Suprapubic skin (tissue), 4 donors: Measurements from ENCODE around the gene NR5A2. TPM values are rescaled to one million over a fixed set of nuclear protein-coding genes. Genes with fewer than 3 reads are reported as not detected.
"Not testable (repeated sequence)": the region's sequence is repeated elsewhere in the genome, so short reads cannot be mapped to it uniquely, and the experiment has no call there.

Source experiments
- DNase-seq, 2 donors: peaks; one replicate each; pipeline ENCODE4 v3.0.0-alpha.2; 2019; ENCODE audit warnings: low spot score in 2 of 2
- H3K27ac ChIP-seq: fragments of 200-600 bp; sonication (generic); one replicate; pipeline ENCODE4 v1.5.1; 2019
- H3K27me3 ChIP-seq: fragments of 200-600 bp; sonication (generic); one replicate; pipeline ENCODE4 v1.5.1; 2019
- H3K36me3 ChIP-seq: fragments of 200-600 bp; sonication (generic); one replicate; pipeline ENCODE4 v1.5.1; 2019
- H3K4me1 ChIP-seq: fragments of 200-600 bp; sonication (generic); one replicate; pipeline ENCODE4 v1.5.1; 2019
- H3K4me3 ChIP-seq: fragments of 200-600 bp; sonication (generic); one replicate; pipeline ENCODE4 v1.5.1; 2019; ENCODE audit warnings: mild to moderate bottlenecking
- H3K9me3 ChIP-seq: fragments of 200-600 bp; sonication (generic); one replicate; pipeline ENCODE4 v1.5.1; 2019
- CTCF ChIP-seq, 2 donors: fragments of 200-600 bp in 1 of 2; fragments of 450-650 bp in 1 of 2; sonication (generic) in 1 of 2; IDR thresholded peaks; one replicate each; pipeline ENCODE4 v1.5.1; 2016 to 2019; ENCODE audit warnings: antibody characterized with exemption in 2 of 2, mild to moderate bottlenecking in 1 of 2, moderate library complexity in 1 of 2
- EP300 ChIP-seq: sonication (generic); formaldehyde crosslinking; IDR thresholded peaks from one replicate; pipeline ENCODE4 v1.6.1; 2017; ENCODE audit warnings: antibody characterized with exemption
- POLR2A ChIP-seq, 2 donors: fragments of 450-650 bp; IDR thresholded peaks; one replicate each; pipeline ENCODE4 v1.6.1; 2017; ENCODE audit warnings: antibody characterized with exemption in 2 of 2, mild to moderate bottlenecking in 2 of 2, moderate library complexity in 2 of 2
- POLR2AphosphoS5 ChIP-seq, 3 donors: sonication (generic); formaldehyde crosslinking; IDR thresholded peaks; one replicate each; pipeline ENCODE4 v1.6.1; 2017; ENCODE audit warnings: antibody characterized with exemption in 3 of 3
- WGBS: methylation state at CpG from one replicate; pipeline ENCODE4 v1.1.5; 2018; 5-methylcytosine and 5-hydroxymethylcytosine counted together
- total RNA-seq, 4 donors: library from RNA; depleted of rRNA; stranded (reverse); fragments of >200 nt; gene quantifications; one replicate each; pipeline ENCODE4 v1.1.0, GENCODE V29; 2016

The NR5A2 gene
- total RNA-seq, 4 donors from 2014 or later = 0.49 to 3.3 (median 0.96) TPM

GRCh38 chr1:200181861-200182260 is 154.4 kb downstream of the NR5A2 start:
- H3K27ac ChIP-seq = no peak overlapping the region
- WGBS = 88% methylated on average over 3 of the region's 3 CpGs
- H3K27me3 ChIP-seq = no peaks in the 10 kb centered on the region
- no peaks in the 10 kb centered on the region for H3K4me1 ChIP-seq
- no peaks in the 10 kb centered on the region for H3K9me3 ChIP-seq
- no peak for DNase-seq
- TF ChIP-seq CTCF (IDR thresholded peaks at IDR 0.05) (no peak), POLR2AphosphoS5 (IDR thresholded peaks at IDR 0.05) (no peak), POLR2A (IDR thresholded peaks at IDR 0.05) (no peak), EP300 (no peak)
- no peaks in the 10 kb centered on the region for H3K36me3 ChIP-seq
- no peak overlapping the region for H3K4me3 ChIP-seq

GRCh38 chr1:200182701-200183100 is 155.2 kb downstream of the NR5A2 start:
- H3K4me1 ChIP-seq = no peaks in the 10 kb centered on the region
- TF ChIP-seq EP300 (no peak), CTCF (IDR thresholded peaks at IDR 0.05) (no peak), POLR2AphosphoS5 (IDR thresholded peaks at IDR 0.05) (no peak), POLR2A (IDR thresholded peaks at IDR 0.05) (no peak)
- no peak overlapping the region for H3K27ac ChIP-seq
- H3K9me3 ChIP-seq = no peaks in the 10 kb centered on the region
- 75% methylated on average over 7 of the region's 7 CpGs for WGBS
- no peaks in the 10 kb centered on the region for H3K36me3 ChIP-seq
- H3K4me3 ChIP-seq = no peak overlapping the region
- no peak for DNase-seq
- H3K27me3 ChIP-seq = no peaks in the 10 kb centered on the region

- TF ChIP-seq EP300 (no peak), POLR2A (IDR thresholded peaks at IDR 0.05) (no peak), CTCF (IDR thresholded peaks at IDR 0.05) (no peak), POLR2AphosphoS5 (IDR thresholded peaks at IDR 0.05) (no peak)
- H3K27ac ChIP-seq = no peak overlapping the region
- WGBS = 56% methylated on average over 2 of the region's 2 CpGs
- H3K27me3 ChIP-seq = no peaks in the 10 kb centered on the region
- no peaks in the 10 kb centered on the region for H3K4me1 ChIP-seq
- DNase-seq = no peak
- no peak overlapping the region for H3K4me3 ChIP-seq
- H3K36me3 ChIP-seq = no peaks in the 10 kb centered on the region
- H3K9me3 ChIP-seq = no peaks in the 10 kb centered on the region
Observed at GRCh38 chr1:200183637-200184036, 156.1 kb downstream of the NR5A2 start.

- TF ChIP-seq POLR2A (IDR thresholded peaks at IDR 0.05) = no peak
- no peak for TF ChIP-seq POLR2AphosphoS5 (IDR thresholded peaks at IDR 0.05)
- TF ChIP-seq EP300 = no peak
- WGBS = 17% methylated on average over 4 of the region's 4 CpGs
- Histone ChIP-seq H3K27me3 (no peaks in the 10 kb centered on the region), H3K4me1 (no peaks in the 10 kb centered on the region), H3K9me3 (no peaks in the 10 kb centered on the region), H3K27ac (no peak overlapping the region), H3K36me3 (no peaks in the 10 kb centered on the region), H3K4me3 (no peak overlapping the region)
- DNase-seq = peak in 1 of 2 donors; percentile 80
Observed at GRCh38 chr1:200184196-200184595, 156.7 kb downstream of the NR5A2 start.

GRCh38 chr1:200185191-200185590 is 157.7 kb downstream of the NR5A2 start:
- H3K4me1 ChIP-seq, H3K36me3 ChIP-seq, H3K4me3 ChIP-seq, H3K27me3 ChIP-seq, H3K9me3 ChIP-seq, DNase-seq, H3K27ac ChIP-seq: not testable (repeated sequence)
- 57% methylated on average over 8 of the region's 8 CpGs for WGBS

GRCh38 chr1:200187332-200187731 is 159.8 kb downstream of the NR5A2 start:
- not testable (repeated sequence) for H3K27ac ChIP-seq, DNase-seq, H3K4me3 ChIP-seq, H3K27me3 ChIP-seq, H3K4me1 ChIP-seq, H3K9me3 ChIP-seq, H3K36me3 ChIP-seq
- WGBS = 91% methylated on average over 2 of the region's 2 CpGs

- TF ChIP-seq POLR2AphosphoS5 (IDR thresholded peaks at IDR 0.05) (no peak), POLR2A (IDR thresholded peaks at IDR 0.05) (no peak), CTCF (IDR thresholded peaks at IDR 0.05) (no peak), EP300 (no peak)
- no peaks in the 10 kb centered on the region for H3K4me1 ChIP-seq
- 80% methylated on average over 3 of the region's 3 CpGs for WGBS
- H3K9me3 ChIP-seq = no peaks in the 10 kb centered on the region
- H3K27ac ChIP-seq = no peak overlapping the region
- no peaks in the 10 kb centered on the region for H3K27me3 ChIP-seq
- no peak overlapping the region for H3K4me3 ChIP-seq
- no peak for DNase-seq
- H3K36me3 ChIP-seq = no peaks in the 10 kb centered on the region
Observed at GRCh38 chr1:200191993-200192392, 164.5 kb downstream of the NR5A2 start.
